HEK293T (cell line): Measurements from ENCODE around the gene TMEM132D.

Experiments
- BHLHE40 ChIP-seq: fragments of 450-650 bp; IDR thresholded peaks from 2 replicates; pipeline ENCODE4 v1.6.1; 2016; ENCODE audit warnings: mild to moderate bottlenecking, moderate library complexity, borderline replicate concordance
- ELF4 ChIP-seq: fragments of 450-650 bp; IDR thresholded peaks from 2 replicates; pipeline ENCODE4 v1.6.1; 2017; ENCODE audit warnings: antibody characterized with exemption
- FOXK2 ChIP-seq: fragments of 450-650 bp; IDR thresholded peaks from 2 replicates; pipeline ENCODE4 v1.6.1; 2016; ENCODE audit warnings: mild to moderate bottlenecking
- FOXM1 ChIP-seq: fragments of 450-650 bp; IDR thresholded peaks from 2 replicates; pipeline ENCODE4 v1.6.1; 2017; ENCODE audit warnings: mild to moderate bottlenecking, borderline replicate concordance
- HDGF ChIP-seq: fragments of 450-650 bp; IDR thresholded peaks from 2 replicates; pipeline ENCODE4 v1.6.1; 2017; ENCODE audit warnings: antibody characterized with exemption, borderline replicate concordance
- NFRKB ChIP-seq: fragments of 450-650 bp; IDR thresholded peaks from 2 replicates; pipeline ENCODE4 v1.6.1; 2016; ENCODE audit warnings: mild to moderate bottlenecking, moderate library complexity
- PKNOX1 ChIP-seq: fragments of 450-650 bp; IDR thresholded peaks from 2 replicates; pipeline ENCODE4 v1.6.1; 2016
- SP1 ChIP-seq: fragments of 450-650 bp; IDR thresholded peaks from 2 replicates; pipeline ENCODE4 v1.6.1; 2017
- SUZ12 ChIP-seq: fragments of 450-650 bp; IDR thresholded peaks from 2 replicates; pipeline ENCODE4 v1.6.1; 2016; ENCODE audit warnings: mild to moderate bottlenecking
- TARDBP ChIP-seq: fragments of 450-650 bp; IDR thresholded peaks from 2 replicates; pipeline ENCODE4 v1.6.1; 2016
- ZNF384 ChIP-seq: fragments of 450-650 bp; IDR thresholded peaks from 2 replicates; pipeline ENCODE4 v1.6.1; 2016

- TF ChIP-seq HDGF = no peak
- TF ChIP-seq SP1 = no peak
- TF ChIP-seq ZNF384 = no peak
- TF ChIP-seq FOXK2 = no peak
- no peak for TF ChIP-seq SUZ12
- no peak for TF ChIP-seq BHLHE40
- TF ChIP-seq PKNOX1 = no peak
- TF ChIP-seq FOXM1 = no peak
- TF ChIP-seq ELF4 = no peak
- no peak for TF ChIP-seq TARDBP
- TF ChIP-seq NFRKB = no peak
Measured at GRCh38 chr12:129150721-129151120, 753.1 kb downstream of the TMEM132D start.
